Esophagus squamous epithelium (tissue), 4 donors: Measurements from ENCODE around the gene CARM1.

Source experiments
- POLR2A ChIP-seq, 4 donors: fragments of 450-650 bp; IDR thresholded peaks; one replicate each; pipeline ENCODE4 v1.6.1; 2017; ENCODE audit warnings: antibody characterized with exemption in 4 of 4, mild to moderate bottlenecking in 4 of 4, moderate library complexity in 3 of 4
- TF ChIP-seq, protein P1 (sequence below), 6 experiments: fragments of 450-650 bp in 4 of 6; fragments of 200-600 bp in 2 of 6; sonication (generic) in 2 of 6; IDR thresholded peaks; one replicate each; pipeline ENCODE4 v1.5.1; 2016 to 2019; ENCODE audit warnings: antibody characterized with exemption in 6 of 6, mild to moderate bottlenecking in 4 of 6, moderate library complexity in 4 of 6

DNA sequence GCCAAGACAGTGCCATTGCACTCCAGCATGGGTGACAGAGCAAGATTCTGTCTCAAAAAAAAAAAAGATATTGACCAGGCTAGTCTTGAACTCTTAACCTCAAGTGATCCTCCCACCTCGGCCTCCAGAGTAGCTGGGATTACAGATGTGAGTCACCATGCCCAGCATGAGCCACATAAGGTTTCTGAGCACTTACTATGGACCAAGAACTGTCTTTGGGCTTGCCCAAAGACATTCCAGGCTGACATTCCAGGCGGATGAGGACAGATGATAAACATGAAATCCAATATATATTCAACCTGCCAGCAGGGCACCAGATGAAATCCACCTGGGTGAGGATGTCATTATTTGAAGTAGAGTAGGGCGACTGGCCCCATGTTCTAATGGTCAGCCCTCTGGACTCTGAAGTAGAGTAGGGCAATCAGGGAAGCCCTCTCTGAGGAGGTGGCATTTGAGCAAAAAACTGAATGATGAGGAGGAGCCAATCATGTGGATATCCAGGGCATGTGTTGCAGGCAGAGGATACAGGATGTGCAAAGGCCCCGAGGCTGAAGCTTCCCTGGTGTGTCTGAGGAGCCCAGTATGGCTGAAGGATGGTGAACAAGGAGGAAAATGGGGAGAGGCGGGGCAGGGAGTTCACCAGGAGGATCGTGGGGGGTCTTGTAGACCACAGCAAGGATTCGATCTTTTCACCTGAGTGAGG, 19.1 kb upstream of the CARM1 start:
- TF ChIP-seq, protein P1, sequence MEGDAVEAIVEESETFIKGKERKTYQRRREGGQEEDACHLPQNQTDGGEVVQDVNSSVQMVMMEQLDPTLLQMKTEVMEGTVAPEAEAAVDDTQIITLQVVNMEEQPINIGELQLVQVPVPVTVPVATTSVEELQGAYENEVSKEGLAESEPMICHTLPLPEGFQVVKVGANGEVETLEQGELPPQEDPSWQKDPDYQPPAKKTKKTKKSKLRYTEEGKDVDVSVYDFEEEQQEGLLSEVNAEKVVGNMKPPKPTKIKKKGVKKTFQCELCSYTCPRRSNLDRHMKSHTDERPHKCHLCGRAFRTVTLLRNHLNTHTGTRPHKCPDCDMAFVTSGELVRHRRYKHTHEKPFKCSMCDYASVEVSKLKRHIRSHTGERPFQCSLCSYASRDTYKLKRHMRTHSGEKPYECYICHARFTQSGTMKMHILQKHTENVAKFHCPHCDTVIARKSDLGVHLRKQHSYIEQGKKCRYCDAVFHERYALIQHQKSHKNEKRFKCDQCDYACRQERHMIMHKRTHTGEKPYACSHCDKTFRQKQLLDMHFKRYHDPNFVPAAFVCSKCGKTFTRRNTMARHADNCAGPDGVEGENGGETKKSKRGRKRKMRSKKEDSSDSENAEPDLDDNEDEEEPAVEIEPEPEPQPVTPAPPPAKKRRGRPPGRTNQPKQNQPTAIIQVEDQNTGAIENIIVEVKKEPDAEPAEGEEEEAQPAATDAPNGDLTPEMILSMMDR (IDR thresholded peaks at IDR 0.05): no peak
- no peak for TF ChIP-seq POLR2A (IDR thresholded peaks at IDR 0.05)
